CD4-positive, alpha-beta T cell treated with Interleukin-17A for 1 hour (primary cell): ENCODE results near the gene FAM120A.
"Not testable (repeated sequence)": the region's sequence is repeated elsewhere in the genome, so short reads cannot be mapped to it uniquely, and the experiment has no call there.

Experiments
- DNase-seq: peaks from one replicate; pipeline ENCODE4 v3.0.0-alpha.2; 2020

FAM120A gene

GRCh38 chr9:93512170-93512812 lies 60.8 kb downstream of the FAM120A start:
- not testable (repeated sequence) for DNase-seq

GRCh38 chr9:93513606-93514005 lies 62.1 kb downstream of the FAM120A start:
- no peak for DNase-seq

DNA sequence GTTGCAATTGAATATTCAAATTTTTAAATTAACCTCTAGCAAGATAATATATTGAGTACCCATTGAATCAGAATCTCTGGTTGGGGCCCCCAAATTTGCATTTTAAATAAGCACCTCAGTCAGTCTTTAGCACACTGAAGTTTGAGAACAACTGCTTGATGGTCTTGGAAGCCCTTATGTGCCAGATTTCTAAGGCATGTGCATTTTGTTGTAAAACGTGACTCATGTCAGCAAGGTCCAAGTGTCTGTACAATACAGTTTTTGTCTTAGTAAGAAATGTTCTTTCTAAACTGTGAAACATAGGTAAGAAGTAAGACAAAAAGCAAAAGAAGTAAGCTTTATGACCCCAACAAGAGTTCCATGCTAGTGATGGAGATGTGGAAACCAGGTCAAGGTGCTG lies 65.8 kb downstream of the FAM120A start:
- no peak for DNase-seq

DNA sequence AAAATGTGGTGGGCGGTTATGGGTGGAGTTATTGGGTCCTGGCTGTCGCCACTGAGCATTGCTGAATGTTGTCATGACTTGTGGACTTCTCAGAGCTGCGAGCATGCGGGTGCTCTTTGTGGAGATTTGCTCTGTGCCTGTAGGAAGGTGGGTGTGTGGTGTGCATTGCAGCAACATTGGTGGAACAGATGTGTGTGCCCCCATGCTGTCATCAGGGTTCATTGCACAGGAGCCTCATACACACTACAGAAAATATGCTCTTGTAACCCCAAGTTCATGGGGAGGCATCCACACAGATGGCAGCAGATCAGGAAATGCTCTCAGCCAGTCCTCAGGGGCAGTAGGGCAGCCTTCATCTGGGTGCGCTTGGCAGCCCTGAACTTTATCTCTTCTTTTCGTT lies 69.0 kb downstream of the FAM120A start:
- no peak for DNase-seq

DNA sequence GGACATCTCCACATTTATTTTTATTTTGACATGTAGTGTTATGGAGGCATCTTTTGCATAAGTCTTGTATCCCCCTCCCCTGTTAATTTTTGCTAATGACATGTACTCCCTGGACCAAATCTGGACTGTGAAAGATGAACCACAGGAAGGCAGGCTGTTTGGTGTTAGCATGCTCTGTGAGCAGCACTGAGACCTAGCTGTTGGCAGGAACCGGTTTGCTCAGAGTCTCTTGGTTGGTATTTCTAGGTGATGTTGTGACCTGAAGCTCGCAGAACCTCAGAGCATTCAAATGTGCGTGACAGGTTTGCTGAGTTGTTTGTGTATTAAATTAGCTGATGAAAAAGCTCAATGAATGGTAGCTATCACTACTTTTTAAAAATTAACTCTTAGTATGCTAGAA lies 71.3 kb downstream of the FAM120A start:
- no peak for DNase-seq

- DNase-seq: no peak
Observed at GRCh38 chr9:93523518-93524144, 72.1 kb downstream of the FAM120A start.

GRCh38 chr9:93525476-93525875 lies 74.0 kb downstream of the FAM120A start:
- DNase-seq: no peak

DNA sequence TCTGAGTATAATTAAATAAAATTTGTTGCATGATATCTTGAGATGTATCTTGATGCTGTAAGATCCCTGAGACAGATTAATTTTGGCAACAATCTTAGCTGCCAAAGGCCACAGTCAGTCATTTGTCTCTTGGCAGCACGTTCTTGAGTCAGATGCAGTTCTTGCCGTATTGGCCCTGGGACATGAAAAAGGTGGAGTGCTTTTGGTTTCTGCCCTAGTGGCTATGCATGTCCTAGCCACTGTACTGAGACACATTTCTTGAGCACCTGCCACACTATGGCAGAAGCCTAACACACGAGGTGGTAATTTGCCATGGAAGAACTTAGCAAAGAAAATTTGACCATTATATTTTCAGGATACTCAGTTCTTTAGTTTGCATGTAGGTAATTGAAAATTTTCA lies 79.9 kb downstream of the FAM120A start:
- no peak for DNase-seq

- DNase-seq: no peak
Observed at GRCh38 chr9:93532141-93532540, 80.7 kb downstream of the FAM120A start.

GRCh38 chr9:93533863-93534262 lies 82.4 kb downstream of the FAM120A start:
- DNase-seq: no peak

GRCh38 chr9:93536167-93536566 lies 84.7 kb downstream of the FAM120A start:
- DNase-seq: no peak

DNA sequence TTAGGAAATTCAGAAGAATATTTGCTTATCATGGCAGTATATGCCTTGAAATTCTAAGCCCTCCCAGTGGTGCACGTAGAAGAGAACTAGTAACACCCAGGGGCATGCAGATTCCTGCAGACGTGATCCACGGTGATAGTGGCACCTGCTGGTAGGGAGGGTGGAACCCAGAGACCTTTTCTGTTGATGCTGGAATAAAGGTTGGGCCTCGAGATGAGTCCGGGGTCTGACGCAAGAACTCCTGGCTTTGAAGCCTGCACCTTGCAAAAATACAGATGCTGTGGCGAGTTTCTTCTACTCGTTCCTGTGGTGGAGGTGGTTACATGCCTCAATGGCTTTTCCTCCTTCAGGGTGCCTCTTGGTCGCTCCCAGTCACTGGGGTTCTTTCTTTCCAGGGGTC lies 85.4 kb downstream of the FAM120A start:
- no peak for DNase-seq

DNA sequence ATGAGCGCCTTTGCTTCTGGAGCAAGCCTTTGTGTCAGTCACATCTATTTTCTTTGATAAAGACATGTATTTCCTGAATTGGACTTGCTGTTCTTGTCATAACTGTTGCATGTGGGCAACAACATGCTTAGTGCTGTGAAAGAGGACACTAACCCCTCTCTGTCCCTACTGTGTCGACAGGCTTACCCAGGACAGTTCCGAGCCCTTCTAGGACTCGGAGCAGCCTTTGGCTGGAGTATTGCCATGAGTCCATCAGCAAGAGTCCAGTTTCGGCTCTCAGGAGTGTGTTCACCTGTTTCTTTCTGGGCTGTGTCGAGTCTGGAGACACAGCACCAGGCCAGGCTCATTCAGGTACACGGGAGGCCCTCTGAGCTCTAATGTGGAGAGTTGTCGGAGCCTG lies 88.8 kb downstream of the FAM120A start:
- DNase-seq: no peak

DNA sequence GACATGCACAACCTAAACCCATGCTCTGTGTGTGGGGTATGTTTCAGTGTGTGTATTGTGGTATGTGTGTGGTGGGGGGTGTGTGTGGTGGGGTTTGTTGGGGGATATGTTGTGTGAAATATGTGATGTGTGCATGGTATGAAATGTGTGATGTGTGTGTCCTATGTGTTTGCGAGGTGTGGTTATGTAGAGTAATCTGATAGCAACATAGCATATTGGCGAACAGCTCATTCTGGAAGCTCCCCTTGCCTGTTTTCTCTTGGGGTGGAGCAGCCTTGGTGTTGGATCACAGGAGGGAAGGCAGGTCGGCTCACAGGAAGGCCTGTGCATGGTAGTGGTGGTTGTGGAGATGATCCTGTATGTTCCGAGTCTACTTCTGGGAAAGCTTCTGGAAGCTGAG lies 89.5 kb downstream of the FAM120A start:
- DNase-seq: no peak

DNA sequence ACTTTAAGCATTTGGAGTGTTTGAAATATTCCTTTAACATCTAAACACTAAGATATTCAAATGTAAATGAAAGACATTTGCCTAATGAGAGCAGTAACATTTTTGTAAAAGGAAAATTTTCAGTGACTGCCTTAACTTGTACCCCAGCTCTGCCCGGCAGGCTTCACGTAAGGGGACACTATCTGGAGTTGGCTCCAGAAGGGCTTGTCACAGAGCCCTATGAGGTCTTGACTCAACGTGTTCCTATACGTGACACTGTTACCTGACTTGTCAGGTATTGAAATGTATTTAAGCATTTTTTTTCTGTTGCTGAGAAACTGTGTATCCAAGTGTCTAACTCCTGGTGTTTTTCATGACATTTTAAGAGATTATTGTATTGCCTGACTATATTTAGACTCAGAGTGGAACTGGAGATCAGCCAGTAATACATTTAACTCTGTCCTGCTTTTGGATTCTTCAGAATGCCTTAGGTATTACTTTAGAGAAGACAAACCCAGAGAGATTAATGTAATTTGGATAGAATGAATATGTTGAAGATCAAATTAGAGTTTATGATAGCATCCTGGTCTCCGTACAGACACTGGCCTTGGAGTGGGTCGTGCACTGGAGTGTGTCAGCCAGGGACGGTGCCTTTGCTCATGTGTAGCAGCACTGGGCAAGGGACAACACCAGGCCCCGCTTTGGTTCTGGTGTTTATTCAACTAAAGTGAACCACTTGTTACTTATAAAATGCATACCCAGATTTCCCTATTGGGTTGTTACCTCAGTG lies 90.3 kb downstream of the FAM120A start:
- no peak for DNase-seq

DNA sequence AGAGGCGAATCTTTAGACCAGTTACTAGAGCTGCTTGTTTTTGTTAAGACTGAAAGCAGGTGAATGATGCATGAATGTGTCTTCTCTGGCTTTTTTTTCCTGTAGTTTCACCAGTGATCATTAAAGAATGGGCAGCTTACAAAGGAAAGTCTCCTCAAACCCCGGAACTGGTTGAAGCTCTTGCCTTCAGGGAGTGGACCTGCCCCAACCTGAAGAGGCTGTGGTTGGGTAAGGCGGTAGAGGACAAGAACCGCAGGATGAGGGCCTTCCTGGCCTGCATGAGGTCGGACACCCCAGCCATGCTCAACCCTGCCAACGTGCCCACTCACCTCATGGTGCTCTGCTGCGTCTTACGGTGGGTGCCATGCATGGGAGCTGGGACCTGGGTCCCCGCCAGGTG lies 91.6 kb downstream of the FAM120A start:
- no peak for DNase-seq

DNA sequence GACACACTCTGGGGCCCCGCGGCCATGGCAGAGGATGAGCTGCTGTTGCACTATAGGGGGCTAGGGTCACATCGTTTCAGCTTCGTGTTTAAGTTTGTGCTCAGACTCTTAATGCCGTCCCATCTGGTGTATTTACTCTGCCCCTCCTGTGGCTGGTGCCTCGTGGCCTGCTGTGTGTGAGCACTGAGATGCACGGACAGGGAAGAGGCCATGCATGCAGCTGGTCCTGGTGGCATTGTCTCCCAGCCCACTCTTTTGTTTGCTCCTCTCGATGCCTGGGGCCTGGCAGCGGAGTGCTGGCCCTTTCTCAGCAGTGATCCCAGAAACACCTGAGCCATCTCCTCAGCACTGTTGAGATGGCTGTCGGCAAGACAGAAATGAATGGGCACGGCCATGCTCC lies 94.9 kb downstream of the FAM120A start:
- DNase-seq: no peak

GRCh38 chr9:93549611-93550010 lies 98.1 kb downstream of the FAM120A start:
- DNase-seq: no peak

DNA sequence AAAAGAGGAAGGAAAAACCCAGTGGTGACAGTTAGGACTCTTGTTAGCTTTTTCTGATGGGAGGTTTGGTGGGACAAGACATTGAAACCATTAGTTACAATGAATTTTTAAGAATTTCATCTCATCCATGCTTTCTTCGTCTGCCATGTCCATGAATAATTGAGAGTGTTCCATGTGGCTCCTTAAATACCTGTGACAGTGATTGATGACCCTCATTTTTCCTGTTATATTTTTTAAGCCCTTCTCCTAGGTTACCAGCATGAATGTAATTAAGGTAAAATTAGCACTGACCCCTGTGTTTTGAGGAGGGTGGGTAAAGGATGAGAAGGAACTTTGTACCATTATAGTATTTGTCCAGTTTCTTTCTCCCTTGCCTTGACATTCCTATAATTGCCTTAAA lies 101.4 kb downstream of the FAM120A start:
- DNase-seq: no peak

GRCh38 chr9:93555370-93555769 lies 103.9 kb downstream of the FAM120A start:
- DNase-seq: no peak

- DNase-seq: no peak
Observed at GRCh38 chr9:93557366-93558137, 106.1 kb downstream of the FAM120A start.

DNA sequence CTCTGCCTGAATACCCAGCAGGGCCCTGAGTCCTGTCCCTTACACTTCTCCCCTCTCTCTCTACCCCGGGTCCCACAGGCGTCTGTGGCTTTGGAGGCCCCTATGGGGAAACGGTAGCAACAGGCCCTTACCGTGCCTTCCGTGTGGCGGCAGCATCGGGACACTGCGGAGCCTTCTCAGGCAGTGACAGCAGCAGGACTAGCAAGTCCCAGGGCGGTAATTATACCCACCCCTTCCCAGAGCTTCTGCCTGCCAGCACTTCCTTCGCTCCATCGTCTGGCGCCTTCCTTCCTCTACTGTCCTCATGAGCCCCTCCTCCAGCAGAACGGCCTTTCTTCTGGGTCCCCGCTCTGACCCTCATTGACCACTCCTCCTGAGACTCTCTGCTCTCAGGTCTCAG lies 107.0 kb downstream of the FAM120A start:
- no peak for DNase-seq

DNA sequence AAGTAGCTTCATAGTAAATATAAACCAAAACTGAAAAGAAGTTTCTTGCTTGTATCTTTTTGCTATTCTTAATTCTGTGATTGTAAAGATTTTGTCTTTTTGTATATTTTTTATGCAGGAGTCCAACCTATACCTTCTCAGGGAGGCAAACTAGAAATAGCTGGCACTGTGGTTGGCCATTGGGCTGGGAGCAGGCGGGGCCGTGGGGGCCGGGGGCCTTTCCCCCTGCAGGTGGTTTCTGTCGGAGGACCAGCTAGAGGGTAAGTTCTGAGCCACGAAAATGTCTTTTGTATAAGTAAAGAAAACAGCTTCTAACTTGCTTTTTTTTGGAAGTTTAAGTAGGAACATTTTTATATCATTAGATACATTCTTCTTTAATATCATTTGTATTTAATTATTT lies 109.5 kb downstream of the FAM120A start:
- DNase-seq: no peak

DNA sequence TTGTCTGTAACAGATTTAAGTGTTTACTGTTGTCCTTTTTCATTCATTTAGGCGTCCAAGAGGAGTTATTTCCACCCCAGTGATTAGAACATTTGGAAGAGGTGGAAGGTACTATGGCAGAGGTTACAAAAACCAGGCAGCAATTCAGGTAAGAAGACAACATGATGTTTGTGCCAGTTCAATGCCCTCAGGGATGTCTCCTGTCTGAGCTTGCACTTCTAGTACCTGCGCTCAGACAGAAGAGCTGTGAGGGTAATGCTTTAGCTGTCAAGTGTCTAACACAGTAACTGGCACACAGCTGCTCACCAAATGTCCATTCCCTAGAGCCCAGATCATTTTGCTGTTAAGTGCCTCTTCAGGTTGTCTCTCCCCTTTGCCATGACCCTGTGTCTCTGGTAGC lies 110.7 kb downstream of the FAM120A start:
- DNase-seq: no peak
